IMR-90 (cell line): Measurements from ENCODE around the gene TPP1.

ENCODE experiments used
- CEBPB ChIP-seq: IDR thresholded peaks from 2 replicates; pipeline ENCODE4 v1.6.1; 2012; ENCODE audit warnings: low read depth, low read length, improper control_type of control experiment
- POLR2A ChIP-seq: IDR thresholded peaks from 2 replicates; pipeline ENCODE4 v1.6.1; 2012; ENCODE audit warnings: mild to moderate bottlenecking, low read depth, low read length
- TF ChIP-seq, protein P1 (sequence below): conservative IDR thresholded peaks from 2 replicates; pipeline ENCODE4 v1.5.1; 2012; ENCODE audit warnings: mild to moderate bottlenecking, low read depth, low read length, improper control_type of control experiment

GRCh38 chr11:6646071-6646470 is 26.8 kb upstream of the TPP1 start:
- TF ChIP-seq, protein P1, sequence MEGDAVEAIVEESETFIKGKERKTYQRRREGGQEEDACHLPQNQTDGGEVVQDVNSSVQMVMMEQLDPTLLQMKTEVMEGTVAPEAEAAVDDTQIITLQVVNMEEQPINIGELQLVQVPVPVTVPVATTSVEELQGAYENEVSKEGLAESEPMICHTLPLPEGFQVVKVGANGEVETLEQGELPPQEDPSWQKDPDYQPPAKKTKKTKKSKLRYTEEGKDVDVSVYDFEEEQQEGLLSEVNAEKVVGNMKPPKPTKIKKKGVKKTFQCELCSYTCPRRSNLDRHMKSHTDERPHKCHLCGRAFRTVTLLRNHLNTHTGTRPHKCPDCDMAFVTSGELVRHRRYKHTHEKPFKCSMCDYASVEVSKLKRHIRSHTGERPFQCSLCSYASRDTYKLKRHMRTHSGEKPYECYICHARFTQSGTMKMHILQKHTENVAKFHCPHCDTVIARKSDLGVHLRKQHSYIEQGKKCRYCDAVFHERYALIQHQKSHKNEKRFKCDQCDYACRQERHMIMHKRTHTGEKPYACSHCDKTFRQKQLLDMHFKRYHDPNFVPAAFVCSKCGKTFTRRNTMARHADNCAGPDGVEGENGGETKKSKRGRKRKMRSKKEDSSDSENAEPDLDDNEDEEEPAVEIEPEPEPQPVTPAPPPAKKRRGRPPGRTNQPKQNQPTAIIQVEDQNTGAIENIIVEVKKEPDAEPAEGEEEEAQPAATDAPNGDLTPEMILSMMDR, result no peak
- no peak for TF ChIP-seq POLR2A
- no peak for TF ChIP-seq CEBPB
